ENCODE data around the gene CEP126. TPM values are rescaled to one million over a fixed set of nuclear protein-coding genes. Genes with fewer than 3 reads are reported as not detected.
A peak's percentile ranks its signal among the peaks of the same experiment; 100 is the strongest.

Gene CEP126
- total and polyA plus RNA-seq, 2 of the 13 experiments (the other 11 are each of a cell fraction or from before 2014, with no cell fraction given) = 1.4 to 1.7 TPM

DNA sequence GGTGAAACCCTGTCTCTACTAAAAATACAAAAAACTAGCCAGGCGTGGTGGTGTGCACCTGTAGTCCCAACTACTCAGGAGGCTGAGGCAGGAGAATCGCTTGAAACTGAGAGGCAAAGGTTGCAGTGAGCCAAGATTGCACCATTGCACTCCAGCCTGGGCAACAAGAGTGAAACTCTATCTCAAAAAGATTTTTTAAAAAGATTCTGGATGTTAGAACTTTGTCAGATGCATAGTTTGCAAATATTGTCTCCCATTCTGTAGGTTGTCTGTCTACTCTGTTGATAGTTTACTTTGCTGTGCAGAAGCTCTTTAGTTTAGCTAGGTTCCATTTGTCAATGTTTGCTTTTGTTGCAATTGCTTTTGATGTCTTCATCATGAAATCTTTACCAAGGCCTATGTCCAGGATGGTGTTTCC, 79.3 kb downstream of the CEP126 start (continued):
- TF ChIP-seq JUNB (CRISPR knock-in tag; IDR thresholded peaks at IDR 0.05; ENCODE audit: borderline replicate concordance) = 0 out of 2 replicates have a peak, but pooled peaks have one; percentile 51
- TF ChIP-seq, protein P1, sequence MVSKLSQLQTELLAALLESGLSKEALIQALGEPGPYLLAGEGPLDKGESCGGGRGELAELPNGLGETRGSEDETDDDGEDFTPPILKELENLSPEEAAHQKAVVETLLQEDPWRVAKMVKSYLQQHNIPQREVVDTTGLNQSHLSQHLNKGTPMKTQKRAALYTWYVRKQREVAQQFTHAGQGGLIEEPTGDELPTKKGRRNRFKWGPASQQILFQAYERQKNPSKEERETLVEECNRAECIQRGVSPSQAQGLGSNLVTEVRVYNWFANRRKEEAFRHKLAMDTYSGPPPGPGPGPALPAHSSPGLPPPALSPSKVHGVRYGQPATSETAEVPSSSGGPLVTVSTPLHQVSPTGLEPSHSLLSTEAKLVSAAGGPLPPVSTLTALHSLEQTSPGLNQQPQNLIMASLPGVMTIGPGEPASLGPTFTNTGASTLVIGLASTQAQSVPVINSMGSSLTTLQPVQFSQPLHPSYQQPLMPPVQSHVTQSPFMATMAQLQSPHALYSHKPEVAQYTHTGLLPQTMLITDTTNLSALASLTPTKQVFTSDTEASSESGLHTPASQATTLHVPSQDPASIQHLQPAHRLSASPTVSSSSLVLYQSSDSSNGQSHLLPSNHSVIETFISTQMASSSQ (IDR thresholded peaks at IDR 0.05; ENCODE audit: low read depth) = peak; percentile 70; the same call in 1 of the 2 replicates
- TF ChIP-seq, protein P1 (CRISPR knock-in tag; IDR thresholded peaks at IDR 0.05; ENCODE audit: borderline replicate concordance) = peak; percentile 86; the same call in 1 of the 2 replicates
- TF ChIP-seq SMC3 (IDR thresholded peaks at IDR 0.05; ENCODE audit: low read length) = peak; percentile 8; the same call in 1 of the 2 replicates
- TF ChIP-seq, protein P2, sequence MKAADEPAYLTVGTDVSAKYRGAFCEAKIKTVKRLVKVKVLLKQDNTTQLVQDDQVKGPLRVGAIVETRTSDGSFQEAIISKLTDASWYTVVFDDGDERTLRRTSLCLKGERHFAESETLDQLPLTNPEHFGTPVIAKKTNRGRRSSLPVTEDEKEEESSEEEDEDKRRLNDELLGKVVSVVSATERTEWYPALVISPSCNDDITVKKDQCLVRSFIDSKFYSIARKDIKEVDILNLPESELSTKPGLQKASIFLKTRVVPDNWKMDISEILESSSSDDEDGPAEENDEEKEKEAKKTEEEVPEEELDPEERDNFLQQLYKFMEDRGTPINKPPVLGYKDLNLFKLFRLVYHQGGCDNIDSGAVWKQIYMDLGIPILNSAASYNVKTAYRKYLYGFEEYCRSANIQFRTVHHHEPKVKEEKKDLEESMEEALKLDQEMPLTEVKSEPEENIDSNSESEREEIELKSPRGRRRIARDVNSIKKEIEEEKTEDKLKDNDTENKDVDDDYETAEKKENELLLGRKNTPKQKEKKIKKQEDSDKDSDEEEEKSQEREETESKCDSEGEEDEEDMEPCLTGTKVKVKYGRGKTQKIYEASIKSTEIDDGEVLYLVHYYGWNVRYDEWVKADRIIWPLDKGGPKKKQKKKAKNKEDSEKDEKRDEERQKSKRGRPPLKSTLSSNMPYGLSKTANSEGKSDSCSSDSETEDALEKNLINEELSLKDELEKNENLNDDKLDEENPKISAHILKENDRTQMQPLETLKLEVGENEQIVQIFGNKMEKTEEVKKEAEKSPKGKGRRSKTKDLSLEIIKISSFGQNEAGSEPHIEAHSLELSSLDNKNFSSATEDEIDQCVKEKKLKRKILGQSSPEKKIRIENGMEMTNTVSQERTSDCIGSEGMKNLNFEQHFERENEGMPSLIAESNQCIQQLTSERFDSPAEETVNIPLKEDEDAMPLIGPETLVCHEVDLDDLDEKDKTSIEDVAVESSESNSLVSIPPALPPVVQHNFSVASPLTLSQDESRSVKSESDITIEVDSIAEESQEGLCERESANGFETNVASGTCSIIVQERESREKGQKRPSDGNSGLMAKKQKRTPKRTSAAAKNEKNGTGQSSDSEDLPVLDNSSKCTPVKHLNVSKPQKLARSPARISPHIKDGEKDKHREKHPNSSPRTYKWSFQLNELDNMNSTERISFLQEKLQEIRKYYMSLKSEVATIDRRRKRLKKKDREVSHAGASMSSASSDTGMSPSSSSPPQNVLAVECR (CRISPR knock-in tag; IDR thresholded peaks at IDR 0.05; ENCODE audit: borderline replicate concordance) = peak; percentile 29; the same call in 1 of the 2 replicates
- TF ChIP-seq, protein P3, sequence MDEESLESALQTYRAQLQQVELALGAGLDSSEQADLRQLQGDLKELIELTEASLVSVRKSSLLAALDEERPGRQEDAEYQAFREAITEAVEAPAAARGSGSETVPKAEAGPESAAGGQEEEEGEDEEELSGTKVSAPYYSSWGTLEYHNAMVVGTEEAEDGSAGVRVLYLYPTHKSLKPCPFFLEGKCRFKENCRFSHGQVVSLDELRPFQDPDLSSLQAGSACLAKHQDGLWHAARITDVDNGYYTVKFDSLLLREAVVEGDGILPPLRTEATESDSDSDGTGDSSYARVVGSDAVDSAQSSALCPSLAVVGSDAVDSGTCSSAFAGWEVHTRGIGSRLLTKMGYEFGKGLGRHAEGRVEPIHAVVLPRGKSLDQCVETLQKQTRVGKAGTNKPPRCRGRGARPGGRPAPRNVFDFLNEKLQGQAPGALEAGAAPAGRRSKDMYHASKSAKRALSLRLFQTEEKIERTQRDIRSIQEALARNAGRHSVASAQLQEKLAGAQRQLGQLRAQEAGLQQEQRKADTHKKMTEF (CRISPR knock-in tag; IDR thresholded peaks at IDR 0.05) = peak; percentile 92
- TF ChIP-seq, protein P4, sequence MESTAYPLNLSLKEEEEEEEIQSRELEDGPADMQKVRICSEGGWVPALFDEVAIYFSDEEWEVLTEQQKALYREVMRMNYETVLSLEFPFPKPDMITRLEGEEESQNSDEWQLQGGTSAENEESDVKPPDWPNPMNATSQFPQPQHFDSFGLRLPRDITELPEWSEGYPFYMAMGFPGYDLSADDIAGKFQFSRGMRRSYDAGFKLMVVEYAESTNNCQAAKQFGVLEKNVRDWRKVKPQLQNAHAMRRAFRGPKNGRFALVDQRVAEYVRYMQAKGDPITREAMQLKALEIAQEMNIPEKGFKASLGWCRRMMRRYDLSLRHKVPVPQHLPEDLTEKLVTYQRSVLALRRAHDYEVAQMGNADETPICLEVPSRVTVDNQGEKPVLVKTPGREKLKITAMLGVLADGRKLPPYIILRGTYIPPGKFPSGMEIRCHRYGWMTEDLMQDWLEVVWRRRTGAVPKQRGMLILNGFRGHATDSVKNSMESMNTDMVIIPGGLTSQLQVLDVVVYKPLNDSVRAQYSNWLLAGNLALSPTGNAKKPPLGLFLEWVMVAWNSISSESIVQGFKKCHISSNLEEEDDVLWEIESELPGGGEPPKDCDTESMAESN (CRISPR knock-in tag; conservative IDR thresholded peaks at IDR 0.05) = peak; percentile 35; the same call in 1 of the 2 replicates
- peak; percentile 100 for TF ChIP-seq ZNF460 (CRISPR knock-in tag; IDR thresholded peaks at IDR 0.05; ENCODE audit: borderline replicate concordance)
- peak; percentile 75; the same call in 1 of the 2 replicates for TF ChIP-seq MIER3 (CRISPR knock-in tag; IDR thresholded peaks at IDR 0.05; ENCODE audit: borderline replicate concordance)
- 0 out of 2 replicates have a peak, but pooled peaks have one; percentile 51 for TF ChIP-seq KDM4B (CRISPR knock-in tag; IDR thresholded peaks at IDR 0.05)
- TF ChIP-seq KMT2A (CRISPR knock-in tag; IDR thresholded peaks at IDR 0.05) = 0 out of 2 replicates have a peak, but pooled peaks have one; percentile 32
- 0 out of 2 replicates have a peak, but pooled peaks have one; percentile 15 for TF ChIP-seq GABPB1 (CRISPR knock-in tag; IDR thresholded peaks at IDR 0.05)
- TF ChIP-seq ZNF563 (CRISPR knock-in tag; IDR thresholded peaks at IDR 0.05) = 0 out of 2 replicates have a peak, but pooled peaks have one; percentile 20
- peak; percentile 38 for TF ChIP-seq PHF5A (CRISPR knock-in tag; IDR thresholded peaks at IDR 0.05; ENCODE audit: low read depth, unreplicated experiment)
- peak; percentile 53; the same call in 1 of the 2 replicates for TF ChIP-seq CCDC6 (CRISPR knock-in tag; IDR thresholded peaks at IDR 0.05)
- peak; percentile 83 for TF ChIP-seq SIX4 (CRISPR knock-in tag; IDR thresholded peaks at IDR 0.05)

All from HepG2 (cell line).